Glomerular endothelial cell (primary cell): ENCODE data around the gene AK1. TPM values are rescaled to one million over a fixed set of nuclear protein-coding genes. Genes with fewer than 3 reads are reported as not detected.
"Not testable (repeated sequence)": the region's sequence is repeated elsewhere in the genome, so short reads cannot be mapped to it uniquely, and the experiment has no call there.

ENCODE experiments used
- DNase-seq: peaks from one replicate; pipeline ENCODE4 v3.0.0-alpha.2; 2011; ENCODE audit warnings: low read depth, low spot score; ENCODE audit errors: extremely low read depth
- total RNA-seq: library from RNA; depleted of rRNA; stranded (reverse); fragments of >200 nt; gene quantifications from 2 replicates; pipeline ENCODE4 v1.2.3, GENCODE V29; 2015

Gene AK1
- total RNA-seq, 1 donor from 2014 or later, result 88.4 TPM

DNA sequence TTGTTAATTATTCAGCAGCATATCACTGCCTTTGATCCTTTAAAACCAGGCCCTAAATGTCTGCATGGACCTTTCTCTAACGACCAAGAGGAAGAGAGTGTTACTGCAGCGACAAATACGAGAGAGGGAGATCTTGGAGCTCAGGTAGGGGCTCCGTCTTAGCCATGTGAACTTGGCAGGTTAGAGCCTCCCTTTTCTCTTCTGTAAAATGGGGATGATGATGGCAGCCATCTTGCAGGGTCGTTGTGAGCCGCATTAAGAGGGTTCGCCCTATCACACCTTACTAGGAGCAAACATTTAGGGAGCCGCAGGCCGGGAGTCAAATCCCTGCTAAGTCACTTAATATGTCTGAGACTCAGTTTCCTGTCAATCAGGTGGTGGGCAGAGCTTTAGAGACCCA is 24.6 kb downstream of the AK1 start:
- no peak for DNase-seq

DNA sequence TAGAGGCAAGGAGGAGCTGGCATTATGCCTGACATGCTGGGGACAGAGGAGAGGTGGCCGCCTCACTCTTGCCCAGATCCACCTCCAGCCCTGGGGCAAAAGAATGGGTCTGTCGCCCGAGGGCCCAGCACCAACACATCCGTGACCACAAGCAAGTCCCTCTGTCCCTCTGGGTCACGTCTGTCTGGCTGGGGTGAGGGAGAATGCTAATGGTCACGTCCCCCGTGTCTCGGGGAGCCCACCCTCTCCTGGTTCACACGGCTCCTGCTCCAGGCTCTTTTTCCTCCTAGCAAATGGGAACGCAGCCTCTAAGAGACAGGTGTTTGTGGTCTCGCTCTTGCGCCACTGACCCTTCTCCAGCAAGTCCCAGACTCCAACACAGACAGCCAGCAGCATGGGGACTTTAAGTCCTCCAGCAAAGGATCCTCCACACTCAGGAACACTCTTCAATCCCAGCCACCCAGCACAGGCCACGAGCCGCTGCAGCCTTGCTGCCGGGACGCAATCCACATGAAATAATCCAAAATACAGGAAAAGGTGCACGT is 27.1 kb downstream of the AK1 start:
- DNase-seq, result no peak

DNA sequence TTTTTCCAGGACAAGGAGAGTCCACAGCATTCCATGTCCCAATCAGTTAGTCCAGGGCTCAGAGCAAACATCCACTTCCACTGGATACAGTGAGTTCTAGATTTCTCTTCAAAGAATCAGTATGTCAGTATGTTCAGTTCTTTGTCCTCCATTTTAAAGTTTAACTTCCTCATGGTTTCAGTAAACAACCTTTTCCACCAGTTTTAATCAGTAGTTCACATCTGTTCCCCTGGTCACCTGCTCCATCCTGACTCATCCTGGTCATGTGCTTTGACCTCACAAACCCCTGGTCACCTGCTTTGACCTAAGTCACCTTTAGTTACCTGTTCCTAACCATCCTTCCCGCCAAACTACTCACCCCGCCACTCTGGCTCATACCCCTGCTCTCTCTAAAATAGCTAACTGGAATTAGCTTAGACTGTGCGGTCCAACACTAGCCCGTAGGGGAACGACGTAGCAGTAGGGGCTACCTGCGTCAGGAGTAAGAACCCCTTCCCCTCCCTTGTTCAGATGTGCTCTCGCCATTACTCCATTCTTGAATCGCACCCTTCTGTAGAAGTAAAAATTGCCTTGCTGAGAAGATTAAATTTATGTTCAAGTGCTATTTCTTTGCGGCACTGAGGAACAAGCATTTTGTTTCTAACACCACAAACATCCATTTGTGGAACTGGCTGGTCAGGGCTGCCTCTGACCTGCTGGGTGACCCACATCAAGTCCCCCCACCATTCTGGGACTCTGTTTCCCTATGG is 28.5 kb downstream of the AK1 start:
- DNase-seq, result no peak

DNA sequence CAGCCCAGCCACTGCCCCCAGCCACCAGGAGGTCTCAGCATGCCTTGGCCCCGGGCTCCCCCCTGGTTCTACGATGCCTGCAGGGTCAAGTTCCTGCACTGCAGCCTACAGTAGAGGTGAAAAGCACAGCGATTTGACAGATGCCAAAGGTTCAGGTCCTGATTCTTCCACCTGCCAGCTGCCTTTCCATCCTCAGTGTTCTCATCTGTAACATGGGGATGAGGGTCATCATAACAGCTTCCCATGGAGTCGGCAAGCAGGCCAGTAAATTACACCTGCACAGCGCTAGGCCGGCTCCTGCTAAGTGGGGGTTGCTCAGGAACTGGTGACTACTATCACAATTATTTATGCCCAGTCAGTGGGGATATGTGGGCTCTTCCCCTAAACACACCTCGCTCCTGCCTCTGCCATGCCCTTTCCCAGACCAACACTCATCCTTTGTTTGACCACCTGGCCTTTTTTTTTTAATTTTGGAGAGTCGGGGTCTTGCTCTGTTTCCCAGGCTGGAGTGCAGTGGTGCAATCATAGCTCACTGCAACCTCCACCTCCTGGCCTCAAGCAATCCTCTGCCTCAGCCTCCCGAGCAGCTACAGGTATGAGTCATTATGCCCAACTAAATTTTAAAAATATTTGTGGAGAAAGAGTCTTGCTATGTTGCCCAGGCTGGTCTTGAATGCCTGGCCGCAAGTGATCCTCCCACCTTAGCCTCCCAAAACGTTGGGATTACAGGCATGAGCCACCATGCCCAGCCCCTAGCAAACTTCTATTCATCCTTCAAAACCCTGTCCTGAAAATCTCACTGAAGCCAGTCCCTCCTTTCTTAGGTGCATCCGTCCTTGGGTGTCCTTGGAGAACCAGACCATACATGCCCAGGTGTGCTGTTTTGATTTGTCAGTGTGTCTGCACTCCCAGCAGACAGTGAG is 29.4 kb downstream of the AK1 start:
- no peak for DNase-seq

DNA sequence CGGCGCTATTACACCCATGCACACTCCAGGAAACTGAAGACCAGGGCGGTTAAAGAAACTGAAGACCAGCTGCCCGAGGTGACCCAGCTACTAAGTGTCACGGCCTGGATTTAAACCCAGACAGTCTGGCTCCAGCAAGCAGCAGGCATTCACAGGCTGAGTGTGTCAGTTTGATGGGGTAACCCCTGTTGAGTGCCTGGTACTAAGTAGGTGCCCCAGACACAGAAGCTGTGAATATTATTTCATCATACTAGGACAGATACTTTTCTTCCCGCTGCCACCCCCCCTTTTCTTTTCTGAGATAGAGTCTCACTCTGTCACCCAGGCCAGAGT is 30.3 kb downstream of the AK1 start:
- no peak for DNase-seq

DNA sequence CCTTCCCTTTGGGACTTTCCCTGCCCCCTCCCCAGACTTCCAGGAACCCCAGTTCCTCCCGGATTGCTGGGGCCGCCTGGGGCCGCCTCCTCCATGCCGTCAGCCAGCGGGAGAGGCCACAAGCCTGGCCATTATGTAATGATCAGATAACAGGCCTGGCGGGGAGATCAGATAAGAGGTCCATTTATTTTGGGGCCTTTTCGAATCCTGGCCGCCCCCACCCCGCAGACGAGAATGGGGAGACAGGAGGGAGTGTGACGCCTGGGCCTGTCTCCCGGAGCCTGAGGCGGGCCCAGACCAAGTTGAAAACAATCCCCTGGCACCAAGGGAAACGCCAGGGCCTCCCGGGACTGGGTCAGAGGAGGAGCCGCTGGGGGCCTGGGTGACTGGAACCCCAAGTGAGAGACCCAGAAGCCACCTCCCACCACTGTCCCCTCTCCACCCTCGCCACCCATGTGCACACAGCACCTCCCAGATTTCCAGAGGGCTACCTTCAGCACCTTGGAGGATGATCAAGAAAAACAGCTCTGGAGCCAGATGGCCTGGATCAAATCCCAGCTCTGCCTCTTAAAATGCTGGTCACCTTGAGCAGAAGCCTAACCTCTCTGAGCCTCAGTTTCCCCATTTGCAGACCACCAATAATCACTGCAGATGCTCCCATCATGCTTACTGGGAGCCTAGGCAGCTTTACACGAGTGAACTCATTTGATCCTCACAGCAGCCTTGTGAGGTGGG is 30.9 kb downstream of the AK1 start:
- DNase-seq, result no peak

DNA sequence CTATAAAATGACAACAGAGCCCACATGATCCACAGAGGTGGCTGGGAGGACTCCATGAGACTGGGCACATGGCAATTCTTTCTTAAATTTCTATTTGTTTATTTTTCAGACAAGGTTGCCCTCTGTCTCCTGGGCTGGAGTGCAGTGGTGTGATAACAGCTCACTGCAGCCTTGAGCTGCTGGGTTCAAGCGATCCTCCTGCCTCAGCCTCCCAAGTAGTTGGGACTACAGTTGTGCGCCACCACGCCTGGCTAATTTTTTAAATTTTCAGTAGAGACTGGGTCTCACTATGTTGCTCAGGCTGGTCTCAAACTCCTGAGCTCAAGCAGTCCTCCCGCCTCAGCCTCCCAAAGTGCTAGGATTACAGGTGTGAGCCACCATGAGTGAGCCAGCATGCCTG is 31.9 kb downstream of the AK1 start:
- DNase-seq, result not testable (repeated sequence)

DNA sequence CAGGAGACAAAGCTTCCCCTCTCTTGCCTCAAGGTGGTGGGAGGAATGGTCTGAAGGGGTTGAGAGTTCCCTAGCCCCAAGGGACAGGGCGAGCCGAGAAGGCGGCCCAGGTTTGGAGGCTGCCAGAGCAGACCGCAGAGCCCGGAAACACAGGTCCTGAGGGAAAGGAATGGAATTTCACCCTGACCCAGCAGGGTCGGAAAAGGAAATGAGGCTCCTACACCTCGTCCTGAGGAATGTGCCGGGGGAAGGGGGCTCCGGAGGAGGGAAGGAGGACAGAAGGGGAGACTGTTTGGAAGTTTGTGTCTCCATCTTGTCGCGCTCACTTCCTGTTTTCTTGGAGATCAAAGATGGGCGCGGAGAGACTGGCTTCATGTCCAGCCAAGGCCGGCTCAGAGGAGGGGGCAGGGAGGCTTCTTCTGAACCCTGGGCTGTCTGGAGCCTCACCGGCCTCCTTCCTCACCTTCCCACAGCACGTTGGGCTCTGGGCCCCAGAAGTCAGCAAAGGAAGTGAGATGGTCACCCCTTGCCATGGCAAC is 32.6 kb downstream of the AK1 start:
- no peak for DNase-seq

DNA sequence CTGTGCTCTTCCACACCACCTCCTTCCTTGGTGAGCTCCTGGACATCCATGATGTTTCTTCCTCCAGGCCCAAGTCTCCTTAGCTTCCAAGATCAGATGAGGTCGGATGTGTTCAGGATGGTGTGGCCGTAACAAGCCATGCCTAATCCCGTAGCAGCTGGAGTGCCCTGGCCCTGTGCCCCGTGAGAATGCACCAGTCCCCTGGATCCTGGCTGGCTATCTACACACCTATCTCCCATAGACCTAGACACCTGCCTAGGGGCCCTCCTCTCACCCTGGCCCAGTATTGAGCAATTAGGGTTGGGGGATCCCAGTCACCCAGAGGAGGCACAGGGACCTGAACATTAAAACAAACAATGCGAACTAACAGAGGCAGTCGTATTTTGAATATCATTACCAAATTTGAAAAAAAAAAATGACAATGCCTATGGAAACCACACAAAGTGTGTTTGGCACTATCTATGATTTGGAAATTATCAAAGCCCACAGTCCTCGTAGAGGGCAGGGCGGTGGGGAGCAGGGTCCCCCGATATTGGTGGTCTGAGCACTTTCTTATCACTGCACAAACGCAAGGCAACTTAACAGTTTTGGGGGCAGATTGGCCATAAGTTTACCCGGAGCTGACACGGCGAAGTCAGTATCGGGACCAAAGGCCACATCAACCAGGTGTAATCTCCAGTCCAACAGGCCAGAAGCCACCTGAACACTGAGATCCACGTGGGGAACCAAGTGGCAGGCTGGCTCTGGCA is 36.2 kb downstream of the AK1 start:
- no peak for DNase-seq

DNA sequence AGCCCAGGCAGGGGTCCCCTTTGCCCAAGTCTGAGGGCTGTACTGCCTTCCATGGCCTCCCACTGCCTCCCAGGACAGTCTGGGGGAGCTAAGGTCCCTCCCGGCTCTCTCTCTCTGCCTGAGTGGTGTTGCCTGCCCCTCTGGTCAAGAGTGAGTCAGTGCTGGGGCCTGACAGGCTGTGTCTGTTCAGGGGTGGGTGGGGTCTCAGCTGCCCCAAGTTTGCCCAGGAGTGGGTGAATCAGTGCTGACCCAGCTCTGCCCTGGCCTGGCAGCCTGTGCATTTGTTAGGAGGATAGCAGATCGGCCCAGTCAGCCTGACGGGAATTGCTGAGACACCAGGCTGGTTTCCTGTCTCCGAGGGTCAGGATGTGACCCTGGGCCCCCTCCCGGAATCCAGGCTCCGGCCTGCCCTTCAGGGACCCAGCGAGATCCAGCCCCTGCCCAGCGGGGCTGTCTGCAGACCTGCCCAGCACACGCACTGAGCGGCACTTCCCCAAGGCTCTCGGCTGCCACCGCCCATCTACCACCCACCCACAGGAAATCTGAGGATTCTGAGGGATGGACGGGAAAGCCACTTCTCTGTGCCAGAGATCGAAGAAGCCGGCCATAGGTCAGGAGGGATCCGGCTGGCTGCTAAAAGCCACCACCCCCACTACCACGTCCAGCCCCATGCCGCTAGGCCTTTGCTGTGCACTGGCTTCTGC is 38.9 kb downstream of the AK1 start:
- DNase-seq, result peak; percentile 77

DNA sequence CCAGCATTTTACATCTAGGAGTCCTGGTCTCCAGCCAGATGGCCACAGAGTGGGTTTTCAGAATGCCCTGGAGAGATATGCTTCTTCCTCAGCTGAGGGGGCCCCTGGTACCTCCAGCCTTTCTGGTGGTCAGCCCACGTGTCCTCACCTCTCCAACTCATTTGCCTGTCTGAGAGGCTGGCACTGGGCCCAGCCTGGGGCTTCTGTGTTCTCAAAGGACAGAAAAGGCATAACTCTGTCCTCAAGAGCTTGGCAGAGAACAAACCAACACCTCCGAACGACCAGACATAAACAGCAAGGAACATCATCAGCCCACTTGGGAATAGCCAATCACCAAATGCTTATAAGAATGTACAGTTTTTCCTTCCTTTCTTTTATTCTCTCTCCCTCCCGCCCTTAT is 40.1 kb downstream of the AK1 start:
- no peak for DNase-seq

DNA sequence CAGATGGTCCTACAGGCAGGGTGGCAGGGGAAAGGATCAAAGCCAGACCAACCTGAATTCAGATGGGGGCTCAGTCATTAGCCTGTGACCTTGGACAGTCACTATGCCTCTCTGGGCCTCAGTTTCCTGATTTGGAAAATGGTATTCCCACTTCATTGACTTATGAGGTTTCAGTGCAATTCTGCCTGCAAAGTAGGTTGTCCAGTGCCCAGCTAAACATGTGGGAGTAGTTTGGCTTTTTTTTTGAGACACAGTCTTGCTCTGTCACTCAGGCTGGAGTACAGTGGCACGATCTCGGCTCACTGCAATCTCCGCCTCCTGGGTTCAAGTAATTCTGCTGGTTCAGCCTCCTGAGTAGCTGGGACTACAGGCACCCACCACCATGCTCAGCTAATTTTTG is 40.9 kb downstream of the AK1 start:
- not testable (repeated sequence) for DNase-seq

DNA sequence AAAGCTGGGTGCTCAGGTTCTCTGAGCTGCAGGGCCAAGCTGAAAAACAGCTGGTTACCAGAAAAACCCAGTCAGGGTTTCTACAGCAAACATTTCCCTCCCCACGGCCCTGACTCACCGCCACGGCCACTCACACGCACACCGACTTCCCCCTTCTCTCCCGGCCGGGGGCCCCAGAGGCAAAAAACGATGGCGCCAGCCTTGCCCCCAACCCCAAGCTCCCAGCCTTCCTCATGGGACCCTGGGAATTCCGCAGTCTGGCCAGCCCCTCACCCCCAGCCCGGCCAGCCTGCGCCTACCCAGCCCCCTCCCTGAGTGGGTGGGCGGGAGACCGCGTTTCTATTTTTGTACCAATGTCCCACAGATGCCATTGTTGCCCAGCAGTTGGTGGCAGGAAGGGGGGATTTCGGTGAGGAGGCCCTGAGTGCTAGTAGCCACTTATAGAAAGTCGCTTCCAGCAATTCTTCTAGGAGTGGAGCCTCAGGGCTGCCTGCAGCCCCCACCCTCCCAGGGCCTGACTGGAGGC is 41.4 kb downstream of the AK1 start:
- no peak for DNase-seq

DNA sequence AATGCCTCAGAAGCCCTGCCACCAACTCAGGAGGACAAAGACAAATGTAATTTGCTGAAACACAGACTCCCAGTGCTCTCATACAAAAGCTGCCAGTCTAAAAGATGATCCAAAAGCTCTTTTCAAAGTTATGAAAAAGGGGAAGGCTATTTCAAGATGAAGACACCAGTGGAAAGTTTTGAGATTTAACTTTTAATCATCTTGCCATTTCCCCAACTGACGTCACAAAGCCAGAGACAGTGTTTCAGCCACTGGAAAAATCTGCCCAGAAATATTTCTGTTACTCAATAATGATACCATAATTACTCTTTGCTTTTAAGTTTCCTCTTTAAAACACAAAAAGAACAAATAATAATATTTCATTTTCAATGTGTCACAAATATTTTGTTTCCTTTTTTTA is 43.9 kb downstream of the AK1 start:
- no peak for DNase-seq

DNA sequence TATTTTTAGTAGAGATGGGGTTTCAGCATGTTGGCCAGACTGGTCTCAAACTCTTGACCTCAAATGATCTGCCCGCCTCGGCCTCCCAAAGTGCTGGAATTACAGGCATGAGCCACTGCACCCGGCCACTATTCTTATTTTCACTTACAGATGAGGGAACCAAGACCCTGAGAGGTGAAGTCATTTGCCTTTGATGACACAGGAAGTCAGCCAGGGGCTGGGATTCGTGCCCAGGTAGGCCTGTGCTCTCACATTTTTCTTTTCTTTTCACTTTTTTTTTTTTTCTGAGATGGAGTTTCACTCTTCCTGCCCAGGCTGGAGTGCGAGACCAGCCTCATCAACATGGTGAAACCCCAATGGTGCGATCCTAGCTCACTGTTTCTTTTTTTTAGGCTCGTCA is 45.2 kb downstream of the AK1 start:
- DNase-seq, result no peak

DNA sequence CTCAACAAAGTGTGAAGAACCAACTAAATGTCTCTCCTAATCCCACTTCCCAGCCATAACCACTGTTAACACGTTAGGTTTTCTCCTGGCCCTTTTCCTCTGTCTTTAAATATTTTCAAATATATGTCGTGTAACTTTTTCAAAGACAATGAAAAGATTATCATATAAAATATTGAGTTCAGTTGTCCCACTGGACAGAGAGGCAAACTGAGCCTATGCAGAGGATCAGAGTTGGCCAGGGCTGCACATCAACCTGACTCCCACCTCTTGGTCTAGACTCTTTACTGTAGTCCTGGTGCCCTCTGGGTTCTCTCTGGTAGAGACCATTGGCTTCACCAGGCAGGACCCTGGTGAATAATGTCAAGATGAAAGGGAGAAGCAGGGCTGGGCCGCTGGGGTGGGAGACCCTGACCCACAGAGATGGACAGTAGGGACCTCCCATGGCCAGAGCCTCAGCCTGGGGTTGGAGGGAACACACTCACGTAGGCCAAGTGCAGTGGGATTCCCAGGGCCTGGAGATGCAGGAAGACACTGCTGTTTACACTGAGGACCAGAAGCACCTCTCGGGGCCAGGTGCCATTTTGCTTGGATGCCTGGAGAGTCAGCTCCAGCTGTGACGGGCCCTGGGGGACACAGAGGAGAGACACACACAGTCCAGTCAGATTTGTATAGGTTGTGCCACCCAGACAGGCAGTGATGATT is 48.1 kb downstream of the AK1 start:
- no peak for DNase-seq

DNA sequence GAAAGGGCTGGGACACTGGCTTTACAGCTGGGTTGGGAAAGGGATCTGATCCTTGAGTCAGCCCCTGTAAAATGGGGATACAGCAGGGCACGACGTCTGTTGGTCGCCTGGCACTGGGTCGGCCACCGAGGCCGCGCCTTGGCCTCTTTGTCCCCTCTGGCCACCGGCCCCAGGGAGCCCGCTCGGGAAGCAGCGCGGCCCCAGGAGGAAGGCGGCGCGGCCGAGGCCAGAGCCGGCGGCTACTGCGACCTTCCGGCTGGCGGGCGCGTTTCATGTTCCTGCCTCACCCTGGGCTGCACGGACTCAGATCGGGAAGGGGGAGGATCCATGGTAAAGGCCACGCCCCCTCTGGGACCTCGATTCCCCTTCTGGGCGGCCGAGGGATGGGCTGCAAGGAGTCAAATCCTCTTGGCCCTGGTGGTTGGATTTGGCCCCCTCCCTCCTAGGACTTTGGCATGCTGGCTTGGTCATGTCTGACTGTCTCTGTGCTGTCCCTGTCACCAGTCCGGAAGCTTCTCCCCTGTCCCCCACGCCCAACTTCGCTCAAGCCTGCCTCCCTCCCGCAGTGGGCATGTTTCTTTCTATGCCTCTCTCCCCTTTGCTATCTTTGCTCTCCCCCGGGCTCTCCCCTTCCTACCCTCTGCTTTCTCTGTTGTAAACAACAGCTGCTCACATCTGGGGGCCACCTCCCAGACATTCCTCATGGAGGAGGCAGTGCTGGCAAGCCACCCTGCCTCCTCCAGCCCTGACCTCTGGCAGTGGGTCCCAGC is 49.0 kb downstream of the AK1 start:
- no peak for DNase-seq
